Adrenal gland (tissue), 5 donors: ENCODE results near the gene SMIM38.

ENCODE experiments used
- POLR2A ChIP-seq, 2 donors: fragments of 450-650 bp; IDR thresholded peaks; one replicate each; pipeline ENCODE4 v1.6.1; 2017; ENCODE audit warnings: antibody characterized with exemption in 2 of 2, mild to moderate bottlenecking in 2 of 2, moderate library complexity in 1 of 2
- TF ChIP-seq, protein P1 (sequence below), 6 experiments: fragments of 450-650 bp in 4 of 6; fragments of 200-600 bp in 2 of 6; sonication (generic) in 1 of 6; IDR thresholded peaks; 1 replicate in 5 of 6; 2 replicates in 1 of 6; pipeline versions ENCODE4 v1.5.1 to v1.8.0; 2016 to 2021; ENCODE audit warnings: antibody characterized with exemption in 6 of 6, mild to moderate bottlenecking in 2 of 6, moderate library complexity in 1 of 6
- donor health status: DM: no; HTN: no; CAD: no.

- TF ChIP-seq POLR2A (IDR thresholded peaks at IDR 0.05): no peak
- TF ChIP-seq, protein P1, sequence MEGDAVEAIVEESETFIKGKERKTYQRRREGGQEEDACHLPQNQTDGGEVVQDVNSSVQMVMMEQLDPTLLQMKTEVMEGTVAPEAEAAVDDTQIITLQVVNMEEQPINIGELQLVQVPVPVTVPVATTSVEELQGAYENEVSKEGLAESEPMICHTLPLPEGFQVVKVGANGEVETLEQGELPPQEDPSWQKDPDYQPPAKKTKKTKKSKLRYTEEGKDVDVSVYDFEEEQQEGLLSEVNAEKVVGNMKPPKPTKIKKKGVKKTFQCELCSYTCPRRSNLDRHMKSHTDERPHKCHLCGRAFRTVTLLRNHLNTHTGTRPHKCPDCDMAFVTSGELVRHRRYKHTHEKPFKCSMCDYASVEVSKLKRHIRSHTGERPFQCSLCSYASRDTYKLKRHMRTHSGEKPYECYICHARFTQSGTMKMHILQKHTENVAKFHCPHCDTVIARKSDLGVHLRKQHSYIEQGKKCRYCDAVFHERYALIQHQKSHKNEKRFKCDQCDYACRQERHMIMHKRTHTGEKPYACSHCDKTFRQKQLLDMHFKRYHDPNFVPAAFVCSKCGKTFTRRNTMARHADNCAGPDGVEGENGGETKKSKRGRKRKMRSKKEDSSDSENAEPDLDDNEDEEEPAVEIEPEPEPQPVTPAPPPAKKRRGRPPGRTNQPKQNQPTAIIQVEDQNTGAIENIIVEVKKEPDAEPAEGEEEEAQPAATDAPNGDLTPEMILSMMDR (IDR thresholded peaks at IDR 0.05): no peak
Measured at GRCh38 chr11:69136471-69136870, 19.3 kb upstream of the SMIM38 start.
